ENCODE results near the gene YPEL5.

YPEL5 gene

GRCh38 chr2:30208453-30208852 is 61.6 kb downstream of the YPEL5 start:
- DNase-seq = peak; percentile 18

GRCh38 chr2:30209227-30209626 is 62.4 kb downstream of the YPEL5 start:
- DNase-seq = no peak

Measured in NCI-H2029 (cell line).